Osteoblast (primary cell): ENCODE data around the gene DNAAF5. TPM values are rescaled to one million over a fixed set of nuclear protein-coding genes. Genes with fewer than 3 reads are reported as not detected.

ENCODE experiments used
- DNase-seq: peaks from one replicate; pipeline ENCODE4 v3.0.0; 2011; ENCODE audit warnings: low spot score, mixed read lengths; ENCODE audit not compliant: insufficient read length; ENCODE audit errors: missing footprints
- H2AFZ ChIP-seq: 2 replicates; pipeline ENCODE4 v1.6.0; 2011; ENCODE audit warnings: mild to moderate bottlenecking, low read length
- H3K27ac ChIP-seq: 2 replicates; pipeline ENCODE4 v1.5.1; 2011; ENCODE audit warnings: mild to moderate bottlenecking, low read depth, low read length, moderate library complexity
- H3K27me3 ChIP-seq: 2 replicates; pipeline ENCODE4 v1.6.0; 2012; ENCODE audit warnings: mild to moderate bottlenecking, control low read depth, inconsistent platforms, low read length, moderate library complexity; ENCODE audit not compliant: insufficient read depth
- H3K36me3 ChIP-seq: 2 replicates; pipeline ENCODE4 v1.5.1; 2011; ENCODE audit warnings: mild to moderate bottlenecking, low read length, control low read depth, moderate library complexity; ENCODE audit not compliant: insufficient read depth
- H3K4me1 ChIP-seq: 2 replicates; pipeline ENCODE4 v1.5.1; 2011; ENCODE audit warnings: mild to moderate bottlenecking, low read length, control low read depth, moderate library complexity; ENCODE audit not compliant: insufficient read depth
- H3K4me2 ChIP-seq: 2 replicates; pipeline ENCODE4 v1.6.0; 2011; ENCODE audit warnings: mild to moderate bottlenecking, low read length; ENCODE audit not compliant: insufficient read depth
- H3K4me3 ChIP-seq: fragments of 200-600 bp; sonication (generic); 3 replicates; pipeline ENCODE4 v1.5.1; 2012; ENCODE audit warnings: mild to moderate bottlenecking, low read length, inconsistent platforms; ENCODE audit not compliant: insufficient read depth
- H3K79me2 ChIP-seq: 2 replicates; pipeline ENCODE4 v1.6.0; 2012; ENCODE audit warnings: mild to moderate bottlenecking, low read length, control low read depth, inconsistent platforms; ENCODE audit not compliant: insufficient read depth
- H3K9me3 ChIP-seq: 2 replicates; pipeline ENCODE4 v1.5.1; 2011; ENCODE audit warnings: low read depth, low read length, control low read depth
- H4K20me1 ChIP-seq: 2 replicates; pipeline ENCODE4 v1.6.0; 2012; ENCODE audit warnings: mild to moderate bottlenecking, low read length, control low read depth; ENCODE audit not compliant: insufficient read depth
- total RNA-seq: library from RNA; depleted of rRNA; stranded (reverse); fragments of >200 nt; gene quantifications from 2 replicates; pipeline ENCODE4 v1.2.3, GENCODE V29; 2012
- TF ChIP-seq, protein P1 (sequence below): IDR thresholded peaks from 2 replicates; pipeline ENCODE4 v1.5.1; 2011; ENCODE audit warnings: mild to moderate bottlenecking, low read depth, low read length, moderate library complexity; ENCODE audit errors: extremely low read depth

The DNAAF5 gene
- total RNA-seq, 1 donor: 22.4 TPM

DNA sequence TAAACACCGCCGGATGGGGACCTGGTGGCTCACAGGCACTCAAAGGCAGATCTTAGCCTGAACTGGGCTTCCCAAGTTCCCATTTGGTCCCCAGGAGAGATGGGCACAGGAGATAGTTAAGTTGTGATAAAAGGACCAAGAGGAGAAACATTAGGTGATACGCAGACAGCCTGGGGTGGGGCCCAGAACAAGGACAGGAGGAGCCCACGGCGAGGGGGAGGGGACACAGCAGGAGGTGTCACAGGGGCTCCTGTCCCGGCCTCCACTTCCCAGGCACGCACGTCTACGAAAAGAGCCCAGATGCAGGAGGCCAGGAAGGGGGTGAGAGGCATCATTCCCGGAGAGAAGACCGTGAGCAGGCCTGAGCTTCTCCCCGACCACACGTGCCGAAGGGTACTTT is 16.3 kb upstream of the DNAAF5 start:
- Histone ChIP-seq H3K4me3 (no peak overlapping the region), H3K79me2 (no peaks in the 10 kb centered on the region), H3K36me3 (no peaks in the 10 kb centered on the region), H3K27me3 (peaks cover 3% of the 10 kb centered on the region), H3K4me1 (no peaks in the 10 kb centered on the region), H3K4me2 (no peak overlapping the region), H2AFZ (no peak overlapping the region), H3K9me3 (no peaks in the 10 kb centered on the region), H4K20me1 (no peaks in the 10 kb centered on the region), H3K27ac (no peak overlapping the region)
- TF ChIP-seq, protein P1, sequence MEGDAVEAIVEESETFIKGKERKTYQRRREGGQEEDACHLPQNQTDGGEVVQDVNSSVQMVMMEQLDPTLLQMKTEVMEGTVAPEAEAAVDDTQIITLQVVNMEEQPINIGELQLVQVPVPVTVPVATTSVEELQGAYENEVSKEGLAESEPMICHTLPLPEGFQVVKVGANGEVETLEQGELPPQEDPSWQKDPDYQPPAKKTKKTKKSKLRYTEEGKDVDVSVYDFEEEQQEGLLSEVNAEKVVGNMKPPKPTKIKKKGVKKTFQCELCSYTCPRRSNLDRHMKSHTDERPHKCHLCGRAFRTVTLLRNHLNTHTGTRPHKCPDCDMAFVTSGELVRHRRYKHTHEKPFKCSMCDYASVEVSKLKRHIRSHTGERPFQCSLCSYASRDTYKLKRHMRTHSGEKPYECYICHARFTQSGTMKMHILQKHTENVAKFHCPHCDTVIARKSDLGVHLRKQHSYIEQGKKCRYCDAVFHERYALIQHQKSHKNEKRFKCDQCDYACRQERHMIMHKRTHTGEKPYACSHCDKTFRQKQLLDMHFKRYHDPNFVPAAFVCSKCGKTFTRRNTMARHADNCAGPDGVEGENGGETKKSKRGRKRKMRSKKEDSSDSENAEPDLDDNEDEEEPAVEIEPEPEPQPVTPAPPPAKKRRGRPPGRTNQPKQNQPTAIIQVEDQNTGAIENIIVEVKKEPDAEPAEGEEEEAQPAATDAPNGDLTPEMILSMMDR: no peak
- no peak for DNase-seq

DNA sequence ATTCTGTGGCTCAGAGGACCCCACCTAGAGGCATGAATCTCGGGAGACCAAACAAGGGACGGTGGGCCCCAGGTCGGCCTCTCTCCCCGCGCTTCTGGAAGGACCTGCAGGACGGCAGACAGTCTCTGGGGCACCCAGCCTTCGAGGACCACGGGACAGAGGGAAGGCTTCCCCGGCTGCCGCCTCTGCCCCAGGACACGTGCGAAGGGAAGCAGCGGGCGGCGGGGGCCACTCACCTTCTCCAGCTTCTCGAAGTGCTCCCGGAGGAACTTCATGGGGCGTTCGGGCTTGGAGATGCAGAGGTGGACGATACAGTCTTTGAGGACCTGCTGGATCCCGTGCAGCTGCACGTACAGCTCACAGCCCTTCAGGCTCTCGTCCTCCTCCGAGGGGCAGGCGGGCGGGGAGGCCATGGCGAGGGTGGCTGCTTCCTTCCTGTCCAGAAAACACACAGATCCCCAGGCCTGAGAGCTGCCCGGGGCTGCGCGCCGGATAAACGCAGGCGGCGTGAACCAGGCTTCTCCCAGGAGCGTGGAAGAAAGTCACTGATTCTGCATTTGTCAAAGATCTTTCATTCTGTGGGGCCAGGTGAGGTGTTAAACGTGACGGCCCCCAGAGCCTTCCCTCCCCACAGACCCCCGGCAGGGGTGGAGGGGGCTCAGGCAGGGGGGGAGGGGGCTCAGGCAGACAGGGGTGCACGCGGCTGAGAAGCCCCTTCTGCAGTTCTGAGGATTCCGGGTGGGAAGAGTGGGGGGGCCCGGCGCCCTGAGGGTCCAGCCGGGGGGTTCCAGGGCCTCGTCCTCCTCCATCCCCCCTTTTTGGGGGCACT is 15.2 kb upstream of the DNAAF5 start:
- H3K4me2 ChIP-seq: no peak overlapping the region

DNA sequence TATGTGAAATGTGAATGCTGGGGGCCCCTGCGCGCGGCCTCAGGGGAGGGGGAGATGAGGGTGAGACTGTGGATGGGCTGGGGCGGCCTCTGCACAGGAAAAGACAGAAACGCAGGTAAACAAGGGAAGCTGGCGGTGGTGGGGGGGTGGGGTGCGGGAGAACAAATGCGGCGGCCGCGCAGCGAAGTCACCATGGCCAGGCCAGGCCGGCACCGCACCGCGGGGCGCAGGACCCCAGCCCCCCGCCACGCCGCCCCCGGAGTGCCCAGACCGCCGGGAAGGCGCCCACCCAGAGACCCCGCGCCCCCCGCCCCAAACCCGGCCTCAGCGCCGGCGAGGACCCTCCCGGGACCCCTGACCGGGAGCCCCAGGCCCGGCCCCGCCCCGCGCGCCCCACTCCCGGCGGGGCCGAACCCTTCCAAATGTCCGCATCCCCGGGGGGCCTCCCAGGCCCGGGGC is 14.5 kb upstream of the DNAAF5 start:
- Histone ChIP-seq H3K4me2 (peak overlapping the region; percentile 36), H3K9me3 (no peaks in the 10 kb centered on the region), H3K79me2 (no peaks in the 10 kb centered on the region), H4K20me1 (no peaks in the 10 kb centered on the region), H3K27me3 (peaks cover 3% of the 10 kb centered on the region), H3K4me3 (peak overlapping the region; percentile 54), H2AFZ (no peak overlapping the region), H3K4me1 (no peaks in the 10 kb centered on the region), H3K27ac (no peak overlapping the region), H3K36me3 (no peaks in the 10 kb centered on the region)
- DNase-seq: no peak
- TF ChIP-seq, protein P1: no peak

More for the DNA sequence above, 15.2 kb upstream of the DNAAF5 start:
- Histone ChIP-seq H3K9me3 (no peaks in the 10 kb centered on the region), H4K20me1 (no peaks in the 10 kb centered on the region), H3K79me2 (no peaks in the 10 kb centered on the region), H2AFZ (no peak overlapping the region), H3K36me3 (no peaks in the 10 kb centered on the region), H3K4me3 (peak overlapping the region; percentile 54), H3K27ac (no peak overlapping the region), H3K4me1 (no peaks in the 10 kb centered on the region), H3K27me3 (peaks cover 3% of the 10 kb centered on the region)
- TF ChIP-seq, protein P1: no peak
- DNase-seq: peak; percentile 82

DNA sequence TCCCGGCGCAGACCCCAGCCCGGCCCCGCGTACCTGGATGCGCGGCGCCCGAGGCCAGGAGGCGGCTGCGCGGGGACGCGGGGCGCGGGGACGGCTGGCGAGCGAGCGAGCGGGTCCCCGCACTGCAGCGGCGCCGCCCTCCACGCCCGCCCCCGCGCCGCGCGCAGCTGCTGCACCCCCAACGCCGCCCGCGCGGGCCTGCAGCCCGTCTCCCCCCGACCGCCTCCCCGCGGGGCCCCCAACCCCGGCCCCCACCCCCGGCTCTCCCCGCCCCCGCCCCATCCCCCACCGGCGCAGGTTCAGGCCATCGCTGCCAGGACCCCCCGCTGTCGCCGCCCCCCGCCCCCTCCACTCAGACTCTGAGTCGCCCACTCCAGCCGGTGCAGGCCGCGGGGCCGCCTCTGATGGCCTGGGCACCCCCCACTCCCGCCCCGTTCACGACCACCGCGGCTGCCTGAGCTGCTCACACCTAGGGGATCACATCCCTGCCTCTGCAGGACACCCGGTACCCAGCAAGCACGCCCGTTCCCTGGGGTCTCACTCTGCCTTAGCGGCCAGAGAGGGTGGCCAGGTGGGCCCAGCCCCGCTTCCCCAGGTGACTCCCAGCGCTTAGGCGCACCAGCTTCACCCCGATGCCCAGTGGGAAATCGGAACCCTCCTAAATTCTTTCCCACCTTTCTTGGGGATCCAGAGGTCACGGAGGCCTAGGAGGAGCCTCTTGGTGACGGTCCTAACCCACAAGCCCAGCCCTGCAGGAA is 13.9 kb upstream of the DNAAF5 start:
- TF ChIP-seq, protein P1: no peak
- H3K36me3 ChIP-seq: no peaks in the 10 kb centered on the region
- no peaks in the 10 kb centered on the region for H3K9me3 ChIP-seq
- no peak overlapping the region for H2AFZ ChIP-seq
- no peaks in the 10 kb centered on the region for H3K79me2 ChIP-seq
- H3K27ac ChIP-seq: no peak overlapping the region
- no peaks in the 10 kb centered on the region for H4K20me1 ChIP-seq
- no peaks in the 10 kb centered on the region for H3K4me1 ChIP-seq
- peak; percentile 87 for DNase-seq
- peak overlapping the region; percentile 36 for H3K4me2 ChIP-seq
- peaks cover 3% of the 10 kb centered on the region for H3K27me3 ChIP-seq
- peak overlapping the region; percentile 54 for H3K4me3 ChIP-seq
